ENCODE measurements around the gene LASP1. TPM values are rescaled to one million over a fixed set of nuclear protein-coding genes. Genes with fewer than 3 reads are reported as not detected.

LASP1 gene
- polyA plus RNA-seq, 1 donor from 2014 or later, result 56.3 TPM

- H4K20me1 ChIP-seq (ENCODE audit: insufficient read depth), result no peaks in the 10 kb centered on the region
- H3F3A ChIP-seq (ENCODE audit: insufficient read depth, low read length, poor library complexity, severe bottlenecking), result peaks cover 7% of the 10 kb centered on the region
- H3K36me3 ChIP-seq (ENCODE audit: insufficient read depth, low read length), result no peaks in the 10 kb centered on the region
- H3K27ac ChIP-seq (ENCODE audit: low read length), result peak overlapping the region; percentile 97
- H3K9ac ChIP-seq (ENCODE audit: low read length), result peak overlapping the region; percentile 71
- H3K4me3 ChIP-seq (ENCODE audit: low read length), result peak overlapping the region; percentile 62
- no peaks in the 10 kb centered on the region for H3K9me3 ChIP-seq (ENCODE audit: low read length)
- H3K9me2 ChIP-seq (ENCODE audit: insufficient read depth, low read length), result no peaks in the 10 kb centered on the region
- H3K4me2 ChIP-seq (ENCODE audit: low read length), result peak overlapping the region; percentile 69
- H2AFZ ChIP-seq (ENCODE audit: low read depth, low read length), result peak overlapping the region; percentile 3
- no peaks in the 10 kb centered on the region for H3K27me3 ChIP-seq (ENCODE audit: insufficient read depth, low read depth, low read length)
- TF ChIP-seq RAD21 (conservative IDR thresholded peaks at IDR 0.05) (no peak), CTCF (IDR thresholded peaks at IDR 0.05; ENCODE audit: poor library complexity, severe bottlenecking) (no peak), EP300 (conservative IDR thresholded peaks at IDR 0.05; ENCODE audit: poor library complexity, severe bottlenecking) (no peak), TAF1 (IDR thresholded peaks at IDR 0.05; ENCODE audit: low read depth) (no peak), POLR2AphosphoS5 (IDR thresholded peaks at IDR 0.05) (no peak), EZH2 (IDR thresholded peaks at IDR 0.05; ENCODE audit: borderline replicate concordance, insufficient read depth, low read length, poor library complexity, severe bottlenecking) (no peak), SMC3 (conservative IDR thresholded peaks at IDR 0.05; ENCODE audit: poor library complexity) (no peak), REST (IDR thresholded peaks at IDR 0.05; ENCODE audit: borderline replicate concordance) (no peak), MXI1 (conservative IDR thresholded peaks at IDR 0.05; ENCODE audit: poor library complexity, severe bottlenecking) (no peak)
- H3K79me2 ChIP-seq (replicated peaks; ENCODE audit: insufficient read depth, low read length), result peaks cover 63% of the 10 kb centered on the region
Measured at GRCh38 chr17:38885044-38885727, 15.3 kb downstream of the LASP1 start.

- Histone ChIP-seq H3K4me2 (ENCODE audit: low read length) (peak overlapping the region; percentile 69), H2AFZ (ENCODE audit: low read depth, low read length) (peak overlapping the region; percentile 3), H3K4me3 (ENCODE audit: low read length) (peak overlapping the region; percentile 62), H3F3A (ENCODE audit: insufficient read depth, low read length, poor library complexity, severe bottlenecking) (peaks cover 7% of the 10 kb centered on the region), H4K20me1 (ENCODE audit: insufficient read depth) (no peaks in the 10 kb centered on the region), H3K9me2 (ENCODE audit: insufficient read depth, low read length) (no peaks in the 10 kb centered on the region), H3K27me3 (ENCODE audit: insufficient read depth, low read depth, low read length) (no peaks in the 10 kb centered on the region), H3K9me3 (ENCODE audit: low read length) (no peaks in the 10 kb centered on the region), H3K27ac (ENCODE audit: low read length) (peak overlapping the region; percentile 97), H3K36me3 (ENCODE audit: insufficient read depth, low read length) (no peaks in the 10 kb centered on the region), H3K9ac (ENCODE audit: low read length) (peak overlapping the region; percentile 71), H3K79me2 (replicated peaks; ENCODE audit: insufficient read depth, low read length) (peaks cover 59% of the 10 kb centered on the region)
- TF ChIP-seq MXI1 (conservative IDR thresholded peaks at IDR 0.05; ENCODE audit: poor library complexity, severe bottlenecking), result peak; percentile 88
- peak; percentile 68 for TF ChIP-seq SMC3 (conservative IDR thresholded peaks at IDR 0.05; ENCODE audit: poor library complexity)
- peak; percentile 95 for TF ChIP-seq REST (IDR thresholded peaks at IDR 0.05; ENCODE audit: borderline replicate concordance)
- peak; percentile 91 for TF ChIP-seq POLR2AphosphoS5 (IDR thresholded peaks at IDR 0.05)
- TF ChIP-seq EP300 (conservative IDR thresholded peaks at IDR 0.05; ENCODE audit: poor library complexity, severe bottlenecking), result peak; percentile 94
- TF ChIP-seq CTCF (IDR thresholded peaks at IDR 0.05; ENCODE audit: poor library complexity, severe bottlenecking), result peak; percentile 51
- TF ChIP-seq TAF1 (IDR thresholded peaks at IDR 0.05; ENCODE audit: low read depth), result peak; percentile 64
- TF ChIP-seq RAD21 (conservative IDR thresholded peaks at IDR 0.05), result peak; percentile 58
- TF ChIP-seq EZH2 (IDR thresholded peaks at IDR 0.05; ENCODE audit: borderline replicate concordance, insufficient read depth, low read length, poor library complexity, severe bottlenecking), result no peak
Measured at GRCh38 chr17:38885728-38886642, 16.1 kb downstream of the LASP1 start.

Measured in neural cell (in vitro differentiated cells).